Stimulated activated CD4-positive, alpha-beta T cell treated with anti-CD3 and anti-CD28 coated beads, Interleukin-12 subunit alpha, Interleukin-12 subunit beta, amount 100 ng/mL, for 4 hours (primary cell): ENCODE data around the gene LYPD3.

Experiments
- DNase-seq: peaks from one replicate; pipeline ENCODE4 v3.0.0-alpha.2; 2020

The LYPD3 gene

GRCh38 chr19:43429395-43429794 is 36.0 kb downstream of the LYPD3 start:
- DNase-seq: no peak

- DNase-seq: no peak
These were observed 39.6 kb downstream of the LYPD3 start for GRCh38 chr19:43425567-43426392.

- DNase-seq: no peak
These were observed 41.6 kb downstream of the LYPD3 start for GRCh38 chr19:43423779-43424178.

GRCh38 chr19:43422689-43423066 is 42.7 kb downstream of the LYPD3 start:
- DNase-seq: no peak

- no peak for DNase-seq
These were observed 43.3 kb downstream of the LYPD3 start for GRCh38 chr19:43422000-43422688.

- no peak for DNase-seq
These were observed 44.5 kb downstream of the LYPD3 start for GRCh38 chr19:43420954-43421353.

GRCh38 chr19:43416951-43417623 is 48.3 kb downstream of the LYPD3 start:
- no peak for DNase-seq

- DNase-seq: no peak
These were observed 50.9 kb downstream of the LYPD3 start, which contains the start of gene TEX101 for GRCh38 chr19:43414554-43414953. Gene TEX101, plus strand, starts transcription at chr19:43414890. Its CDS starts 1,030 bp downstream, at chr19:43415920.

GRCh38 chr19:43412441-43412840 is 53.0 kb downstream of the LYPD3 start:
- DNase-seq: no peak
